Prostate gland (tissue), 2 donors: ENCODE results near the gene CDC14A. TPM values are rescaled to one million over a fixed set of nuclear protein-coding genes. Genes with fewer than 3 reads are reported as not detected.

ENCODE experiments used
- DNase-seq: peaks from one replicate; pipeline ENCODE4 v3.0.0-alpha.2; 2019; ENCODE audit warnings: low spot score
- H3K27ac ChIP-seq, 2 donors: fragments of 200-600 bp; sonication (generic); 2 replicates each; pipeline ENCODE4 v1.5.1; 2017 to 2019
- H3K27me3 ChIP-seq: fragments of 200-600 bp; sonication (generic); replicated peaks from 2 replicates; pipeline ENCODE4 v1.5.1; 2019; ENCODE audit not compliant: insufficient read depth
- H3K36me3 ChIP-seq, 2 donors: fragments of 200-600 bp; sonication (generic); 1 replicate in 1 of 2; 2 replicates in 1 of 2; pipeline versions ENCODE4 v1.5.1 to v1.8.1; 2017 to 2019
- H3K4me1 ChIP-seq: fragments of 200-600 bp; sonication (generic); replicated peaks from 2 replicates; pipeline ENCODE4 v1.5.1; 2019
- H3K4me3 ChIP-seq, 2 donors: fragments of 200-600 bp; sonication (generic); 2 replicates each; pipeline ENCODE4 v1.5.1; 2017 to 2019
- H3K9me3 ChIP-seq: fragments of 200-600 bp; sonication (generic); 2 replicates; pipeline ENCODE4 v1.5.1; 2017
- POLR2A ChIP-seq: fragments of 450-650 bp; IDR thresholded peaks from one replicate; pipeline ENCODE4 v1.6.1; 2016; ENCODE audit warnings: antibody characterized with exemption, mild to moderate bottlenecking
- POLR2AphosphoS5 ChIP-seq: sonication (generic); formaldehyde crosslinking; IDR thresholded peaks from one replicate; pipeline ENCODE4 v1.6.1; 2017; ENCODE audit warnings: antibody characterized with exemption
- WGBS: methylation state at CpG from one replicate; pipeline ENCODE4 v1.1.5; 2018; 5-methylcytosine and 5-hydroxymethylcytosine counted together
- intact Hi-C: fragments of 100-400 bp; cut with DNase I; formaldehyde crosslinking; loops from one replicate; pipeline ENCODE4 v1.14.2; 2022
- total RNA-seq, 2 donors: library from RNA; depleted of rRNA; stranded (reverse); fragments of >200 nt; gene quantifications; one replicate each; pipeline ENCODE4 v1.1.0, GENCODE V29; 2016
- TF ChIP-seq, protein P1 (sequence below), 4 experiments: fragments of 200-600 bp in 2 of 4; fragments of 450-650 bp in 2 of 4; sonication (generic) in 2 of 4; IDR thresholded peaks; 1 replicate in 3 of 4; 2 replicates in 1 of 4; pipeline ENCODE4 v1.5.1; 2016 to 2019; ENCODE audit warnings: antibody characterized with exemption in 4 of 4, mild to moderate bottlenecking in 2 of 4, moderate library complexity in 2 of 4

Gene CDC14A
- total RNA-seq, 2 donors from 2014 or later, result 25.7 to 39.2 TPM

DNA sequence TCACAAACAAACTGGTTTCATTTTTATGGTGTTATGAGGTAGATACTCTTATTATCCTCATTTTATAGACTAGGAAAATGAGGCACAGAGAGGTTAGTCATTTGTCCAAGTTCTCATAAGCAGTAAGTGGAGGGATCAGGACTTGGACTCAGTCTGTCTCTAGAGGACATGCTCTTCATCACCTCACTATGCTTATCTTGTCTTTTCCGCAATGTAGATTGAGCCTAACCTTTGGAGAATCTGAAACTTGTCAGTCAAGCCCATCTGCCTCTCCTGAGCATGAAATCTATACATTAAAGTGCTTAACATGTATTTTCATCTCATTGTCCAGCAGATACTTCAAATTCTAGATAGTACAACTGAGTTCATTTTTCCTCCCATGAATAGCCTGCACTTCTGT lies 11.8 kb upstream of the CDC14A start:
- Histone ChIP-seq H3K36me3 (no peaks in the 10 kb centered on the region), H3K9me3 (no peaks in the 10 kb centered on the region), H3K27ac (no peak overlapping the region), H3K4me1 (no peaks in the 10 kb centered on the region), H3K27me3 (no peaks in the 10 kb centered on the region), H3K4me3 (no peak overlapping the region)
- TF ChIP-seq, protein P1, sequence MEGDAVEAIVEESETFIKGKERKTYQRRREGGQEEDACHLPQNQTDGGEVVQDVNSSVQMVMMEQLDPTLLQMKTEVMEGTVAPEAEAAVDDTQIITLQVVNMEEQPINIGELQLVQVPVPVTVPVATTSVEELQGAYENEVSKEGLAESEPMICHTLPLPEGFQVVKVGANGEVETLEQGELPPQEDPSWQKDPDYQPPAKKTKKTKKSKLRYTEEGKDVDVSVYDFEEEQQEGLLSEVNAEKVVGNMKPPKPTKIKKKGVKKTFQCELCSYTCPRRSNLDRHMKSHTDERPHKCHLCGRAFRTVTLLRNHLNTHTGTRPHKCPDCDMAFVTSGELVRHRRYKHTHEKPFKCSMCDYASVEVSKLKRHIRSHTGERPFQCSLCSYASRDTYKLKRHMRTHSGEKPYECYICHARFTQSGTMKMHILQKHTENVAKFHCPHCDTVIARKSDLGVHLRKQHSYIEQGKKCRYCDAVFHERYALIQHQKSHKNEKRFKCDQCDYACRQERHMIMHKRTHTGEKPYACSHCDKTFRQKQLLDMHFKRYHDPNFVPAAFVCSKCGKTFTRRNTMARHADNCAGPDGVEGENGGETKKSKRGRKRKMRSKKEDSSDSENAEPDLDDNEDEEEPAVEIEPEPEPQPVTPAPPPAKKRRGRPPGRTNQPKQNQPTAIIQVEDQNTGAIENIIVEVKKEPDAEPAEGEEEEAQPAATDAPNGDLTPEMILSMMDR (IDR thresholded peaks at IDR 0.05), result no peak
- TF ChIP-seq POLR2A, result no peak
- no peak for TF ChIP-seq POLR2AphosphoS5
- intact Hi-C loops, result no loop called here
- DNase-seq, result no peak
- 96% methylated on average over 1 of the region's 1 CpG for WGBS

DNA sequence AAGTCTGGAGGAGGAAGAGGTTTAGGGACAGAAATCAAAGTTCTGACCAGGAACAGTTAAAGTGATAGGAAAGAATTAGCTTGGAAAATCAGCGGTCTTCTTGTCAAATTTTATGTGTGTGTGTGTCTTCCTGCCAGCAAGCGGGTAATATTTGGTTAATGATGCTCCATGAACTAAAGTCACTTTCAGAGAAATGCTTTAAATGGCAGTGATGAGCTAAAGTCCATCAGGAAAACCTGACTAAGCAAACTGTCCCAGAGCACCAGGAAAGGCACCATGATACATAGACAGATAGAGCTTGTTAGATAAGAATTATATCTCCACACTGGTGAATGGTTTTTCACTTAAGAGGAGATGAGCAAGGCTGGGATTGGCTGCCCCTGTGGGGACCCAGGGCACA lies 10.0 kb upstream of the CDC14A start:
- DNase-seq, result no peak
- intact Hi-C loops, result no loop called here
- TF ChIP-seq POLR2AphosphoS5 (no peak), POLR2A (no peak)
- TF ChIP-seq, protein P1 (IDR thresholded peaks at IDR 0.05), result no peak
- no peak overlapping the region for H3K4me3 ChIP-seq
- no peaks in the 10 kb centered on the region for H3K9me3 ChIP-seq
- no peaks in the 10 kb centered on the region for H3K27me3 ChIP-seq
- WGBS, result 92% methylated on average over 2 of the region's 2 CpGs
- no peaks in the 10 kb centered on the region for H3K36me3 ChIP-seq
- no peaks in the 10 kb centered on the region for H3K4me1 ChIP-seq
- no peak overlapping the region for H3K27ac ChIP-seq

DNA sequence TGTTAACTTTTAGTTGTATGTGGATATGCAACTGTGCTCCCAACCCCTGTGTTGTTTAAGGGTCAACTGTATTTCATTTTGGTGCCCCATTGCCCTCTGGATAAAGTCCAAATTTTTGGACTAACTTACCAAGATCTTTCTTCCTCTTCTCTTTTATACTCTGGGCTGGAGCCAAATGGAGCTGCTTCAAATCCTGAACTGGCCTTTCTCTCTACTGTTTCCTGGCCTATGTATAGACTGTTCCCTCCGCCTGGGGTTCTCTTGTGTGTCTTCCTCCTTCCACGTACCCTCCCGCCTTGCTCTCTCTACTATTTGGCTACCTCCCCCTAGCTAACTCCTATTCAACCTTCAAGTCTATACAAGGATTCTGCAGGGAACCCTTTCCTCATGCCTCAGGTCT lies 8.4 kb upstream of the CDC14A start:
- intact Hi-C loops, result no loop called here
- no peaks in the 10 kb centered on the region for H3K27me3 ChIP-seq
- H3K4me3 ChIP-seq, result no peak overlapping the region
- H3K4me1 ChIP-seq, result no peaks in the 10 kb centered on the region
- DNase-seq, result no peak
- no peaks in the 10 kb centered on the region for H3K9me3 ChIP-seq
- H3K27ac ChIP-seq, result no peak overlapping the region
- no peaks in the 10 kb centered on the region for H3K36me3 ChIP-seq
- TF ChIP-seq POLR2A, result no peak
- TF ChIP-seq POLR2AphosphoS5, result no peak
- TF ChIP-seq, protein P1 (IDR thresholded peaks at IDR 0.05), result no peak
- 76% methylated on average over 3 of the region's 3 CpGs for WGBS

DNA sequence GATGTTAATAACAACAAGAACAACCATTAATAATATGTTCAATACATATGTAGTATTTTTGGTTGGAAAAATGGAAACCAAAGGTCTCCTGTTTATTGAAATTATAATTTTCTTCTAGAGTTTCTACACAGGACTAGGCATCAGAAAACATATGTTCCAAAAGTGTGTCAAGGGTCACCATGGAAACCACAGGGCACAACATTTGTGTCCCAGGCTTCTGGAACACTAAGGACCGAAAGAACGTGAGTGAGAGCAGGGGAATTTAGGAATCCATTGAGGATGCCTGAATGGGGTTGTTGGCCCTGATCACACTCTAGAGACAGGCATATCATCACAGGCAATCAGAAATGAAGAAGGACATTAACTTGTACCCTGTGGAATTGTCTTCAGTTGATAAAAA lies 7.5 kb upstream of the CDC14A start:
- WGBS, result 79% methylated on average over 2 of the region's 2 CpGs
- no peak for DNase-seq
- H3K36me3 ChIP-seq, result no peaks in the 10 kb centered on the region
- H3K4me1 ChIP-seq, result no peaks in the 10 kb centered on the region
- TF ChIP-seq POLR2AphosphoS5 (no peak), POLR2A (no peak)
- TF ChIP-seq, protein P1 (IDR thresholded peaks at IDR 0.05), result no peak
- no peak overlapping the region for H3K27ac ChIP-seq
- no peaks in the 10 kb centered on the region for H3K9me3 ChIP-seq
- no peaks in the 10 kb centered on the region for H3K27me3 ChIP-seq
- no peak overlapping the region for H3K4me3 ChIP-seq
- intact Hi-C loops, result no loop called here

DNA sequence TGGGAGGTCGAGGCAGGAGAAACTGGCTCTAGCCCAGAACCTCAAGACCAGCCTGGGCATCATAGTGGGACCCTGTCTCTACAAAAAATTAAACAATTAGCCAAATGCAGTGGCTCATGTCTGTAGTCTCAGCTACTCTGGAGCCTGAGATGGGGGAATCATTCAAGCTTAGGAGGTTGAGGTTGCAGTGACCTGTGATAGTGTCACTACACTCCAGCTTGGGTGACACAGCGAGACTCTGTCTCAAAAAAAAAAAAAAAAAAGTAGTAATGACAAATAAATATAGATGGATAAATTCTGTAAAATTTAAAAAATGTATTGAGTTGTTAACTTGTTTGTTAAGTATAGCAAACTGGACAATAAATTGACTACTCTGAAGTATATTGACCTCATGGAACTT lies 5.9 kb upstream of the CDC14A start:
- intact Hi-C loops, result no loop called here
- Histone ChIP-seq H3K4me3 (no peak overlapping the region), H3K36me3 (no peaks in the 10 kb centered on the region), H3K27ac (no peak overlapping the region), H3K27me3 (no peaks in the 10 kb centered on the region), H3K9me3 (no peaks in the 10 kb centered on the region), H3K4me1 (no peaks in the 10 kb centered on the region)
- TF ChIP-seq, protein P1 (IDR thresholded peaks at IDR 0.05), result no peak
- TF ChIP-seq POLR2AphosphoS5 (no peak), POLR2A (no peak)
- 95% methylated on average over 2 of the region's 2 CpGs for WGBS
- DNase-seq, result no peak
